ENCODE results near the gene PTER.

PTER gene

DNA sequence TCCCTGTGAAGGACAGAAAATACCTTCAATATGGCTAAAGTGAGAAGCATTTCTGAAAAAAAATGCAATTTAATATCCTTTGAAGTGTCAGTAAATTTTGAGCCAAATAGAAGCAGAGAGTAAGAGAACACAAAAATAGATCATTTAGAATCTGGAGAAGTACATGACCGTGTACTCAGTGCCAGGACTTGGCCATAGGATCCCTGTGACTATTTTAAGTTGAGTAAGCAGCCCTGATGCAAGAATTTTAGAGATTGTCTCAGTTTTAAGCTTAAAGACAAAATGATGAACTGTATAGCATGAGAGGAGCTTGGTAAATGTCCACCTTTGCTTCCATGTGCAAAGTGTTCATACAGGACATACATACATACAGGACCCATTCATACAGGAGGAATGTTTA, 2.5 kb downstream of the PTER start:
- H3K27me3 ChIP-seq = no peaks in the 10 kb centered on the region
- H3K9me3 ChIP-seq = no peaks in the 10 kb centered on the region
- TF ChIP-seq, protein P1, sequence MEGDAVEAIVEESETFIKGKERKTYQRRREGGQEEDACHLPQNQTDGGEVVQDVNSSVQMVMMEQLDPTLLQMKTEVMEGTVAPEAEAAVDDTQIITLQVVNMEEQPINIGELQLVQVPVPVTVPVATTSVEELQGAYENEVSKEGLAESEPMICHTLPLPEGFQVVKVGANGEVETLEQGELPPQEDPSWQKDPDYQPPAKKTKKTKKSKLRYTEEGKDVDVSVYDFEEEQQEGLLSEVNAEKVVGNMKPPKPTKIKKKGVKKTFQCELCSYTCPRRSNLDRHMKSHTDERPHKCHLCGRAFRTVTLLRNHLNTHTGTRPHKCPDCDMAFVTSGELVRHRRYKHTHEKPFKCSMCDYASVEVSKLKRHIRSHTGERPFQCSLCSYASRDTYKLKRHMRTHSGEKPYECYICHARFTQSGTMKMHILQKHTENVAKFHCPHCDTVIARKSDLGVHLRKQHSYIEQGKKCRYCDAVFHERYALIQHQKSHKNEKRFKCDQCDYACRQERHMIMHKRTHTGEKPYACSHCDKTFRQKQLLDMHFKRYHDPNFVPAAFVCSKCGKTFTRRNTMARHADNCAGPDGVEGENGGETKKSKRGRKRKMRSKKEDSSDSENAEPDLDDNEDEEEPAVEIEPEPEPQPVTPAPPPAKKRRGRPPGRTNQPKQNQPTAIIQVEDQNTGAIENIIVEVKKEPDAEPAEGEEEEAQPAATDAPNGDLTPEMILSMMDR (IDR thresholded peaks at IDR 0.05) = no peak
- DNase-seq = no peak
- H3K36me3 ChIP-seq = peaks cover 0 to 4% (median 0%) of the 10 kb centered on the region in 3 donors
- intact Hi-C loops (cut with DNase I; ENCODE audit: low total_unique reads) = no loop called here
- no peak overlapping the region for H3K27ac ChIP-seq
- H3K4me3 ChIP-seq = no peak overlapping the region
- H3K4me1 ChIP-seq = peaks cover 0 to 28% (median 11%) of the 10 kb centered on the region in 4 donors

DNA sequence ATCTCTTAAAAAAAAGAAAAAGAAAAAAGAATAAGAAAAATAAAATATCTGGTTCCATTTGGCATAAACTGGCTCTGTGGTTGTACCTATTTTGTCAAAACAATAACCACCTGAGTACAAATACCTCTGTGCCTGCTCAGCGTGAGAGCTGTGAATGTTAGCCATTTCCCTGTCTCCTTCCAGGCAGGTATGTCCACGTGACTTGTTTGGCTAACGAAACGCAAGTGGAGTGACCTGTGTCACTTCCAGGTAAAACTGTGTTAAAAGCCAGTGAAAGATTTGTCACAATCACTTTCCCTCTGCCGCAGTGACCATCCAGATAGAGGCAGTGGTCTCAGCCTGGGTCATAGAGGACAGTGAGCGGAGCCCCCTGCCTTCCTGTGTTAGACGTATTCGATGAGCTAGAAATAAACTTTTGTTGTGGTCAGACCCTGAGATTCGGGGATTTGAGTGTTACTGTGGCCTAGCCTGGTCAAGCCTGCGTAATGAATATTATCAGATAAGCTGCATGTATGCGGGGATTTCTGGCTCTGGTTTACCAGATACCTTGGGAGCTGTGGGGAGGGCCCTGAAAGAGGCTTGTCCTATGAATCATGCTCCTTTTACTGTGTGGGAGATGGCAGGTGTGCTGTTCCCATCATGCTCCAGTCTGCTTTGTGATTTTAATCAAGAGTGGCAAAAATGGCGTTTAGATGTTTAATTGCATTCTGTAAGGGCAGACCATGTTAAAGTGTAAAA, 3.8 kb downstream of the PTER start:
- no peak overlapping the region for H3K27ac ChIP-seq
- no peak overlapping the region for H3K4me3 ChIP-seq
- TF ChIP-seq, protein P1 (IDR thresholded peaks at IDR 0.05) = no peak
- H3K36me3 ChIP-seq = peaks cover 0 to 5% (median 0%) of the 10 kb centered on the region in 3 donors
- DNase-seq = no peak
- H3K27me3 ChIP-seq = no peaks in the 10 kb centered on the region
- intact Hi-C loops (cut with DNase I; ENCODE audit: low total_unique reads) = no loop called here
- H3K4me1 ChIP-seq = peaks cover 0 to 28% (median 11%) of the 10 kb centered on the region in 4 donors
- H3K9me3 ChIP-seq = no peaks in the 10 kb centered on the region

DNA sequence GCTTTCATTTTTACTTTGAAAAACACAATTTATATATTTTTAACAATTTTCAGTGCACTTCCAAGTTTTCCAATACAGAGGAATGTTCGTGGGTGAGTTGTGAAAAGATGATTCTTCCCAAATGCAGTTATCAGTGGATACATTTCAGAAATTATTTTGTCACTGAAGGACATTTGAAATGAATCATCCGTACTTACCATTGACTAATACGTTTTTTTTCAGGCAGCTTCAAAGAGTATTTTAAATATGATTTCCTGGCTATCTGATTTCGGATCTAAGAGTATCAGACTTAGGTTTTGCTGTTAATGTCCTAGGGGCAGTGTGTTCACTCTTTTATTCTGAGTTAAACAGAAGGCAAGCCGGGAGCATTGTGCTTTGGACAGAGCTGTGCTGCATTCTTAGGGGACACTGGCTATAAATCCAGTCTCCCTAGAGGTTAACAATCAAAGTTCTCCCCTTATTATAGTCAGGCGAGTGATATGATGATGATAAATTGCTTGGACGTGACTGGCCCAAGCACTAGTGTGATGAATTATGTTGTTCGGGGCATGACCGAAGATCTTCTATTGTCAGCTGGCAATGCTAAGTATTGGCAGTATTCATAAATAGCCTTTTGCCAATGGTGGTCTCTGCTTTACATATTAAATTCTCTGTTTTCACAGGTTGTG, 4.5 kb downstream of the PTER start:
- no peak for DNase-seq
- peaks cover 0 to 26% (median 9%) of the 10 kb centered on the region in 4 donors for H3K4me1 ChIP-seq
- intact Hi-C loops (cut with DNase I; ENCODE audit: low total_unique reads) = no loop called here
- no peaks in the 10 kb centered on the region for H3K27me3 ChIP-seq
- H3K36me3 ChIP-seq = peaks cover 0 to 5% (median 0%) of the 10 kb centered on the region in 3 donors
- H3K9me3 ChIP-seq = no peaks in the 10 kb centered on the region
- H3K4me3 ChIP-seq = no peak overlapping the region
- no peak overlapping the region for H3K27ac ChIP-seq
- TF ChIP-seq, protein P1 (IDR thresholded peaks at IDR 0.05) = no peak

DNA sequence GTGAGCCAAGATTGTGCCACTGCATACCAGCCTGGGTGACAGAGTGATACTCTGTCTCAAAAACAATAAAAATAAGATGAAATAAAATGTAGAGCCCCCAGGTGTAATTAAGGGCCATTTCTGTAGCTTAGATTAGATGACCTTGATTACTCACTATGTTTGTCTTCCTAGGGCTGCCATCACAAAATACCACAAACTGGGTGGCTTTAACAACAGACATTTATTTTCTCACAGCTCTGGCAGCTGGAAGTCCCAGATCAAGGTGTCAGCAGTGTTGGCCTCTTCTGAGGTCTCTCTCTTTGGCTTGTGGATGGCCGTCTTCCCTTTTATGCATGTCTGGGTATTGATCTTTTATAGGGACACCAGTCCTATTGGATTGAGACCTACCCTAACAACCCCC, 6.1 kb downstream of the PTER start:
- no peaks in the 10 kb centered on the region for H3K27me3 ChIP-seq
- DNase-seq = no peak
- intact Hi-C loops (cut with DNase I; ENCODE audit: low total_unique reads) = no loop called here
- peaks cover 0 to 12% (median 4%) of the 10 kb centered on the region in 4 donors for H3K4me1 ChIP-seq
- no peaks in the 10 kb centered on the region for H3K9me3 ChIP-seq
- TF ChIP-seq, protein P1 (IDR thresholded peaks at IDR 0.05) = no peak
- H3K4me3 ChIP-seq = no peak overlapping the region
- peaks cover 0 to 5% (median 0%) of the 10 kb centered on the region in 3 donors for H3K36me3 ChIP-seq
- no peak overlapping the region for H3K27ac ChIP-seq

DNA sequence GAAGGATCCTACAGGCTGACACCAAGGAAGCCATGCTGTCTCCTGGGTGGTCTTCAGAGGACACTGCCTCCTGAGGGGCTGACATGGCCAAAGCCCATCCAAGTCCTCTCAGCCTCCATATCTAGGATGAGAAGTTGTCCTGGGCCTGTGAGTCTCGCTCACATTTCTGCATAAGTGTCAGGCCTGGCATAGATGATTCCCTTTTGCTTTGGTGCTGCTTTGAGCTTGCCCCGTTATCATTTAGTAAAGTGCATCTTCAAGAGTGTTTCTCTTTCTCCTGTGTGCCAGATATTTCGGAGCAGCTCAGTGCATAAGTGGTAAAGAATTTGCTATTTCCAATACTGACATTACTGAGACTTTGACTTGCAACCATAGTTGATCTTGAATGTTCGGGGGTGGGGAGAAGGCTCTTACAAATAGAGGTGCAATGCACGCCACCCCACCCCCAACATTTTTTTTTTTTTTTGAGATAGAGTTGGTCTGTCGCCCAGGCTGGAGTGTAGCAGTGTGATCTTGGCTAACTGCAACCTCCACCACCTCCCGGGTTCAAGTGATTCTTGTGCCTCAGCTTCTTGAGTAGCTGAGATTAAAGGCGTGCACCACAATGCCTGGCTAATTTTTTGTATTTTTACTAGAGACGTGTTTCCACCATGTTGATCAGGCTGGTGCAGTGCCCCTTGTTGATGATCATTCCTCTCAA, 9.1 kb downstream of the PTER start:
- intact Hi-C loops (cut with DNase I; ENCODE audit: low total_unique reads) = no loop called here
- TF ChIP-seq, protein P1 (IDR thresholded peaks at IDR 0.05) = no peak

More for the DNA sequence above, 9.1 kb downstream of the PTER start:
- no peak overlapping the region for H3K27ac ChIP-seq
- H3K9me3 ChIP-seq = no peaks in the 10 kb centered on the region
- H3K27me3 ChIP-seq = no peaks in the 10 kb centered on the region
- H3K36me3 ChIP-seq = peaks cover 0 to 5% (median 5%) of the 10 kb centered on the region in 3 donors
- DNase-seq = no peak
- no peaks in the 10 kb centered on the region for H3K4me1 ChIP-seq
- no peak overlapping the region for H3K4me3 ChIP-seq
